ENCODE results near the gene CITED2. TPM values are rescaled to one million over a fixed set of nuclear protein-coding genes. Genes with fewer than 3 reads are reported as not detected.

CITED2 gene, protein sequence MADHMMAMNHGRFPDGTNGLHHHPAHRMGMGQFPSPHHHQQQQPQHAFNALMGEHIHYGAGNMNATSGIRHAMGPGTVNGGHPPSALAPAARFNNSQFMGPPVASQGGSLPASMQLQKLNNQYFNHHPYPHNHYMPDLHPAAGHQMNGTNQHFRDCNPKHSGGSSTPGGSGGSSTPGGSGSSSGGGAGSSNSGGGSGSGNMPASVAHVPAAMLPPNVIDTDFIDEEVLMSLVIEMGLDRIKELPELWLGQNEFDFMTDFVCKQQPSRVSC
- total RNA-seq, result 18.4 and 30.6 TPM in 2 replicates

DNA sequence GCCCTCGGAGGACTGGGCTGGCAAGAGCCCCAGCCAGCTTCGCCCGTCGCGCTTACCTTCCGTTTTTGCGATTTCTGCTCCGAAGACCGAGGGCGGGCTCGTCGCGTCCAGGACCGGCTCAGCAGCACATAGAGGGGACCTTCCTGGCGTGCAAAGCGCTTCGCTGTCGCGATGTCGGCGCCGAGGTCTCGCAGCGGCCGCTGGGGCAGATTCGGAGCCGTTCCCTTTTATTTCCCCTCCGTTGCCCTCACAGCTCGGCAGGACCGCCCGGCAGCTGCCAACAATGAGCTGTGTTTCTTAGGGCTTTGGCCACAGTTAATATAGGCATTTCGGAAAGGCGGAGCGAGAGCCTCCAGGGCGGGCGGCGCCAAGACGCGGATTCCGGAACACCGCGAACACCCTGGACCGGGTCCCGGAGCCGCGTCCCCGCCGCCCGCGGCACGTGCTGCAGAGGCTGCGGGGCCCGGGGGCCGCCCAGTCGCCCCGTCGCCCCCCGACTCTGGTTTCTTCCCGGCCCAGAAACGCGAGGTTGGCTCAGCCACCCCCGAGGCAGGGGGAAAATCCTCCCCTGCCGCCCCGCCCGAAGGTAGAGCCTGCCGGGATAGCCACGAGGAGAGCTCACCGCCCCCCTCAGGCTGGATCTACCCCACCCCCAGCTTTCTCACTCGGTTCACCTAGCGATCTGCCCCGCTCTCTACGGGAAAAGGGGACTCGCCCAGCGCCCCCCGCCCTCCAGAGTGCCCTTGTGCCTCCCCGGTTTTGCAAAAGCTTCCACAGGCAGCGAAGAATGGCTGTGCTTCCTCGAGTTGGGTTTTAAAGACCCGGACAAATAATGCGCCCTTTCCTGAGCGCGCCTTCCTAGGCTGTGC, at the start of gene CITED2:
Gene CITED2, minus strand, starts transcription at position 292 of the 869 bp plus-strand sequence. CDS start 704 bp downstream, outside the sequence.

Other genes starting within 250 kb of the CITED2 start
- 22.1 and 26.0 TPM in 2 replicates for gene HECA, start 239.6 kb downstream of the CITED2 start, total RNA-seq
- 0.18 and 0.19 TPM in 2 replicates for gene TXLNB, start 82.7 kb downstream of the CITED2 start, total RNA-seq